Tibial artery (tissue), 4 donors: ENCODE measurements around the gene CFAP157.

ENCODE experiments used
- DNase-seq, 2 donors: peaks; one replicate each; pipeline ENCODE4 v3.0.0-alpha.2; 2019
- H3K27ac ChIP-seq, 2 donors: fragments of 200-600 bp; sonication (generic) in 1 of 2; 1 replicate in 1 of 2; 2 replicates in 1 of 2; pipeline ENCODE4 v1.5.1; 2018 to 2019; ENCODE audit warnings: mild to moderate bottlenecking in 1 of 2
- H3K27me3 ChIP-seq, 2 donors: fragments of 200-600 bp; sonication (generic) in 1 of 2; one replicate each; pipeline versions ENCODE4 v1.5.1 to v1.6.0; 2016 to 2019
- H3K36me3 ChIP-seq, 3 donors: fragments of 200-600 bp; sonication (generic) in 2 of 3; one replicate each; pipeline ENCODE4 v1.5.1; 2016 to 2019; ENCODE audit warnings: mild to moderate bottlenecking in 2 of 3
- H3K4me1 ChIP-seq, 4 donors: fragments of 200-600 bp; sonication (generic) in 2 of 4; 1 replicate in 3 of 4; 2 replicates in 1 of 4; pipeline ENCODE4 v1.5.1; 2016 to 2019
- H3K4me3 ChIP-seq, 2 donors: fragments of 200-600 bp; sonication (generic) in 1 of 2; 1 replicate in 1 of 2; 2 replicates in 1 of 2; pipeline ENCODE4 v1.5.1; 2018 to 2019; ENCODE audit warnings: mild to moderate bottlenecking in 2 of 2
- H3K9me3 ChIP-seq, 3 donors: fragments of 200-600 bp; sonication (generic) in 1 of 3; one replicate each; pipeline ENCODE4 v1.5.1; 2016 to 2019
- CTCF ChIP-seq, 2 experiments: fragments of 200-600 bp in 1 of 2; fragments of 450-650 bp in 1 of 2; IDR thresholded peaks; one replicate each; pipeline ENCODE4 v1.5.1; 2017 to 2019; ENCODE audit warnings: antibody characterized with exemption in 2 of 2, mild to moderate bottlenecking in 1 of 2, moderate library complexity in 1 of 2
- intact Hi-C: fragments of 100-400 bp; cut with DNase I; formaldehyde crosslinking; loops from one replicate; pipeline ENCODE4 v1.15.0; 2023; ENCODE audit warnings: low total_unique reads

Gene CFAP157

DNA sequence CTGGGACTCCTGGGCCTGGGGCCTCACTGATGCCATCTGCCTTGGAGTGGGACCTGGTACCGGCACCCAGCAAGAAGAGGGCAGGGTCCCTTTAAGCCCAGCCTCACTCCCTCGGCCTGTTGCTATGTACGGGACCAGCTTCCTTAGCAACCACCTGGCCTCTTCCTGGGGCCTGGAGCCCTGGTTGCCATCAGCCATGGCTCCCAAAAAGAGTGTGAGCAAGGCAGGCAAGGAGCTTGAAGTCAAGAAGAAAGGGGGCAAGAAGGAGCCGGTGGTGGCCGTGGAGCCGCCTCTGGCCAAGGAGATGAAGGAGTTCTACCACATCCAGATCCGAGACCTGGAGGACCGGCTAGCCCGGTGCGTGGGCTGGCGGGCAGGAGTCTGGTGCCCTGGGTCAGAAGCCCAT, at the start of gene CFAP157:
Gene CFAP157 (plus strand): TSS at position 153 of the 406 bp plus-strand sequence. CDS start 44 bp downstream, at position 197.
- Histone ChIP-seq H3K27me3 (peaks cover 0 to 31% of the 10 kb centered on the region in 2 donors), H3K27ac (no peak within 1 kb of the TSS), H3K4me3 (no peak within 1 kb of the TSS), H3K9me3 (no peaks in the 10 kb centered on the region), H3K36me3 (peaks cover 0 to 4% (median 0%) of the 10 kb centered on the region in 3 donors), H3K4me1 (no peaks in the 10 kb centered on the region)
- intact Hi-C loops = no loop called here
- TF ChIP-seq CTCF (IDR thresholded peaks at IDR 0.05) = no peak
- DNase-seq = no peak

GRCh38 chr9:127658428-127658827, 48.4 kb upstream of the CFAP157 start:
- Histone ChIP-seq H3K4me3 (no peak overlapping the region), H3K36me3 (peaks cover 4 to 70% (median 46%) of the 10 kb centered on the region in 3 donors), H3K27ac (no peak overlapping the region), H3K9me3 (no peaks in the 10 kb centered on the region), H3K27me3 (no peaks in the 10 kb centered on the region), H3K4me1 (no peaks in the 10 kb centered on the region)
- TF ChIP-seq CTCF (IDR thresholded peaks at IDR 0.05) = no peak
- no peak for DNase-seq
- intact Hi-C loops = no loop called here

- H3K27ac ChIP-seq = no peak overlapping the region
- peaks cover 16 to 80% (median 56%) of the 10 kb centered on the region in 3 donors for H3K36me3 ChIP-seq
- H3K4me3 ChIP-seq = no peak overlapping the region
- intact Hi-C loops = no loop called here
- TF ChIP-seq CTCF (IDR thresholded peaks at IDR 0.05) = no peak
- no peak for DNase-seq
- H3K4me1 ChIP-seq = no peaks in the 10 kb centered on the region
- H3K27me3 ChIP-seq = no peaks in the 10 kb centered on the region
- H3K9me3 ChIP-seq = no peaks in the 10 kb centered on the region
These were observed 45.7 kb upstream of the CFAP157 start for GRCh38 chr9:127660886-127661741.

DNA sequence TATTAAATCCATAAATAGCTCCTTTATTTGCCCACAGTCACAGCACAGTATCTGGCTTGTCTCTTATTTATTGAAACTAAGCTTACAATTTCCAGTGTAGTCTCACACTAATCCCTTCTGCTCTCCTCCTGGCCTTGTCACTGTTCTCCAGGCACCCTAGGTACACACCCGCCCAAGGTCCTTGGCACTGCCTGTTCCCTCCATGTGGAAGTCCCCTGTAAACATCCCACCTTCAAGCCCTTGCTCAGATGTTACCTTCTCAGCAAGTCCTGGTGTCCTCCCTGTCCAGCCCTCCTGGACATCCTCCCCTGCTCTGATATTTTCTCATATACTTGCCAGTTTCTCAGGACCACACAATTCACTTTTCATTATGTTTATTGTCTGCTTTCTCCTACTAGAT, 44.2 kb upstream of the CFAP157 start:
- H3K4me1 ChIP-seq = no peaks in the 10 kb centered on the region
- no peak overlapping the region for H3K27ac ChIP-seq
- H3K4me3 ChIP-seq = no peak overlapping the region
- H3K36me3 ChIP-seq = peaks cover 16 to 84% (median 65%) of the 10 kb centered on the region in 3 donors
- no peaks in the 10 kb centered on the region for H3K9me3 ChIP-seq
- no peak for DNase-seq
- no peaks in the 10 kb centered on the region for H3K27me3 ChIP-seq
- TF ChIP-seq CTCF (IDR thresholded peaks at IDR 0.05) = no peak
- intact Hi-C loops = no loop called here

DNA sequence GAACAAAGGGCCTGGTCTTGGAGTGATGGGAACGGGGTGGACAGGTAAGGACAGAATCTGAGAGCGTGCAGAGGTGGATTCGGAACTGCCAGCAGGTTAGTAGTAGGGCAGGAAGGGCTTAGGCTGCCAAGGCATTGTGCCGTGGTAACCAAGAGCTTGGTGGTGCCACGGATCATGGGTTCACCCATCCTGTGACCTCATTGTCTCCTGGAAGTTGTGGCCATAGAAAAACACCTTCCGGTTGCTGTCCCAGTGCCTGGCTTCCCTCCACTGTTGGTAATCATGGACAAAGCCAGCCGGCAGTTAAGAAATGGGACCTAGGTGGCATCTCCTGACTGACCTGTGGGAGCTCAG, 42.5 kb upstream of the CFAP157 start:
- DNase-seq = no peak
- no peak for TF ChIP-seq CTCF (IDR thresholded peaks at IDR 0.05)
- H3K27ac ChIP-seq = no peak overlapping the region
- no peak overlapping the region for H3K4me3 ChIP-seq
- no peaks in the 10 kb centered on the region for H3K27me3 ChIP-seq
- H3K4me1 ChIP-seq = no peaks in the 10 kb centered on the region
- intact Hi-C loops = no loop called here
- no peaks in the 10 kb centered on the region for H3K9me3 ChIP-seq
- peaks cover 16 to 88% (median 78%) of the 10 kb centered on the region in 3 donors for H3K36me3 ChIP-seq
